EH (cell line): ENCODE measurements around the gene CRTC3.
A peak's percentile ranks its signal among the peaks of the same experiment; 100 is the strongest.
"Not testable (repeated sequence)": the region's sequence is repeated elsewhere in the genome, so short reads cannot be mapped to it uniquely, and the experiment has no call there.

Source experiments
- DNase-seq: peaks from one replicate; pipeline ENCODE4 v3.0.0-alpha.2; 2015; ENCODE audit warnings: low read depth

Gene CRTC3

GRCh38 chr15:90677807-90678790 lies 148.4 kb downstream of the CRTC3 start:
- DNase-seq, result no peak

- no peak for DNase-seq
These were observed 150.2 kb downstream of the CRTC3 start for GRCh38 chr15:90679959-90680358.

- DNase-seq, result peak; percentile 97
These were observed 150.7 kb downstream of the CRTC3 start for GRCh38 chr15:90680371-90680935.

GRCh38 chr15:90681056-90681455 lies 151.3 kb downstream of the CRTC3 start:
- no peak for DNase-seq

GRCh38 chr15:90681480-90681879 lies 151.8 kb downstream of the CRTC3 start:
- peak; percentile 96 for DNase-seq

GRCh38 chr15:90683371-90683770 lies 153.6 kb downstream of the CRTC3 start:
- no peak for DNase-seq

GRCh38 chr15:90683876-90684275 lies 154.2 kb downstream of the CRTC3 start:
- no peak for DNase-seq

- no peak for DNase-seq
These were observed 154.6 kb downstream of the CRTC3 start for GRCh38 chr15:90684281-90684680.

GRCh38 chr15:90685591-90686434 lies 156.1 kb downstream of the CRTC3 start:
- no peak for DNase-seq

GRCh38 chr15:90686435-90687218 lies 156.9 kb downstream of the CRTC3 start:
- no peak for DNase-seq

GRCh38 chr15:90689326-90689961 lies 159.7 kb downstream of the CRTC3 start:
- DNase-seq, result not testable (repeated sequence)

GRCh38 chr15:90690585-90690984 lies 160.9 kb downstream of the CRTC3 start:
- peak; percentile 66 for DNase-seq

- no peak for DNase-seq
These were observed 161.6 kb downstream of the CRTC3 start for GRCh38 chr15:90691369-90691768.

GRCh38 chr15:90691982-90692773 lies 162.5 kb downstream of the CRTC3 start:
- DNase-seq, result no peak
